Astrocyte of the cerebellum (primary cell): ENCODE data around the gene RAB3C.

Experiments used
- DNase-seq: peaks from one replicate; pipeline ENCODE4 v3.0.0-alpha.2; 2011; ENCODE audit warnings: low read depth
- H3K4me3 ChIP-seq: 2 replicates; pipeline ENCODE4 v1.5.1; 2011; ENCODE audit warnings: mild to moderate bottlenecking, low read depth, low read length, moderate library complexity
- CTCF ChIP-seq: IDR thresholded peaks from 2 replicates; pipeline ENCODE4 v1.5.1; 2012; ENCODE audit warnings: low read length, low read depth, moderate library complexity, mild to moderate bottlenecking; ENCODE audit errors: missing control alignments
- in situ Hi-C: cut with HindIII; loops from 2 replicates; pipeline ENCODE4 v1.10.0; 2017; ENCODE audit warnings: low sequenced_read_pairs

RAB3C gene

DNA sequence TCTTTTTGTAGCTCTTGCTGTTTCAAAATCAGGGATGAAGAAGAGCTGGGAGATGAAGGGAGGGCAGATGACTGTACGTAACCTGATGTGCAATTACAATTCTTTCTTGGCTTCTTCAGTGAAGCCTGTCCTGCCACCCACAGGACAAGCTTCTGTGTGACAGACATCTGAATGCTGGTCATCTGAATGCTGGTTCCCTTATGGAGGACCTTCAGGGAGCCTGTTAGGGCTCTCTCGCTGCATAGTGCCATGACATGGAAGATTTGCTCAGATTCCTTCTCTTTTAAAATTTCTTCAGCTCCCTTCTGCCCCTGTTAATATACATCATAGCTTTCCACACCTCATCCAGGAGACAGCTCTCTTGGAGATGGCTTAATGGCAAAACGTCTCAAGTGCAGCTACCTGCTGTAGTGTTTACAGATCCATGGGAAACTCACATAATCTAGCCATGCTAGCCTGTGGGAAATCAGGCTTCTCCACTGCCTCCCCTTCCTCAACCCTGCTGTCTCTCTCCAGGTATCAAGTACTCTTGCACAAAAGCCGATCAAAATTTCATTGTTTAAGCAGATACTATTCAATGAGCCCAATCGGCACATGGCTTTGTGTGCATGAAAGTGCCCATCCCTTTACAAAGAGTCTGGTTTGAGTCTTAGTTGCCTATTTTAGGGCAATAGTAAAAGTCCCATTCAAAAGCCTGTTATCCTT is 134.6 kb downstream of the RAB3C start:
- in situ Hi-C loops: no loop called here
- TF ChIP-seq CTCF: no peak

GRCh38 chr5:58718269-58718978 is 135.5 kb downstream of the RAB3C start:
- TF ChIP-seq CTCF: no peak
- in situ Hi-C loops: no loop called here
- H3K4me3 ChIP-seq: no peak overlapping the region
- DNase-seq: no peak

More for the DNA sequence above, 134.6 kb downstream of the RAB3C start:
- H3K4me3 ChIP-seq: no peak overlapping the region
- DNase-seq: no peak

DNA sequence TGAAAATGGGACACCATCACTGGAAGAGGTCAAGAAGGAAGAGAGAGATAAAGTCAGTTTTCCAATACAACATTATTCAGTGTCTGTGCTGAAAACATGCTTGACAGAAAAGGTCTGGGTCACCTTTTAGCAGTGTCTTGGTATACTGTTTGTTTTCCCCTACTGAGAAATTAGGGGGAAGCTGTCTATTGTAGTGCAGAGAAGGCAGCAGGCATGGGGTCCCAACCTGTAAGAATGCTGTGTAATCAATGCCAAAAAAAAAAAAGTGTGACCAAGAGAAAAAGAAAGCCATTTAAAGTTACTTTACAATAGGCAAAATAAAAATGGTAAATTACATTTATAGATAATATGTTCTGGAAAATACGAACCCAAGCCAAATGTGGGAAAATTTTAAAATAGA is 139.3 kb downstream of the RAB3C start:
- no peak overlapping the region for H3K4me3 ChIP-seq
- in situ Hi-C loops: no loop called here
- no peak for DNase-seq
- TF ChIP-seq CTCF: no peak

GRCh38 chr5:58724992-58725391 is 142.1 kb downstream of the RAB3C start:
- TF ChIP-seq CTCF: no peak
- no peak for DNase-seq
- in situ Hi-C loops: no loop called here
- H3K4me3 ChIP-seq: no peak overlapping the region

GRCh38 chr5:58731641-58732040 is 148.8 kb downstream of the RAB3C start:
- no peak overlapping the region for H3K4me3 ChIP-seq
- TF ChIP-seq CTCF: no peak
- in situ Hi-C loops: no loop called here
- DNase-seq: no peak

- TF ChIP-seq CTCF: no peak
- H3K4me3 ChIP-seq: no peak overlapping the region
- in situ Hi-C loops: no loop called here
- no peak for DNase-seq
Measured at GRCh38 chr5:58735637-58736036, 152.8 kb downstream of the RAB3C start.
